HepG2 (cell line): ENCODE results near the gene TTYH1. TPM values are rescaled to one million over a fixed set of nuclear protein-coding genes. Genes with fewer than 3 reads are reported as not detected.

ENCODE experiments used
- ATAC-seq: fragments of 200-7000 bp; cut with Tn5 transposase; 3 replicates; pipeline ENCODE4 v1.9.1; 2020; ENCODE audit warnings: mild to moderate bottlenecking, moderate library complexity
- BruUV-seq: library from RNA; stranded (reverse); fragments of 400-500 nt; replicated peaks from 2 replicates; lab custom pipeline; 2021; lab: Mats Ljungman, UMichigan
- CTCF ChIA-PET: fragments of 300-600 bp; formaldehyde crosslinking; extraction: SDS; loops from one replicate; lab custom pipeline; 2021; ENCODE audit warnings: low total read pairs, inconsistent platforms, low intra/inter-chr PET ratio; lab: Yijun Ruan, JAX
- POLR2A ChIA-PET: fragments of 350-600 bp; sonication (Branson Sonifier 250); formaldehyde crosslinking; loops from one replicate; lab custom pipeline; 2020; ENCODE audit warnings: antibody characterized with exemption, inconsistent platforms; lab: Yijun Ruan, JAX
- DNase-seq: peaks from one replicate; pipeline ENCODE4 v3.0.0-alpha.2; 2015; ENCODE audit warnings: low spot score
- FAIRE-seq: peaks from 3 replicates; lab custom pipeline; 2011; peaks lifted over from hg19 to GRCh38; lab: Jason Lieb, UNC
- H2AFZ ChIP-seq: one replicate; pipeline ENCODE4 v1.6.1; 2011; ENCODE audit warnings: low read length, inconsistent platforms
- H3K27ac ChIP-seq: fragments of 300-600 bp; 3 replicates; pipeline ENCODE4 v1.8.0; 2011; ENCODE audit warnings: mixed run types, mild to moderate bottlenecking, mixed read lengths, low read length, inconsistent platforms; ENCODE audit not compliant: insufficient read depth; ENCODE audit errors: extremely low read length
- H3K27me3 ChIP-seq, 2 experiments: fragments of 200-600 bp in 1 of 2; 2 replicates in 1 of 2; 3 replicates in 1 of 2; pipeline versions ENCODE4 v1.6.0 to v1.8.0; 2011; ENCODE audit warnings: low read length in 2 of 2, mild to moderate bottlenecking in 2 of 2, moderate library complexity in 2 of 2, inconsistent platforms in 1 of 2; ENCODE audit not compliant: insufficient read depth in 2 of 2, control insufficient read depth in 1 of 2
- H3K36me3 ChIP-seq, 2 experiments: fragments of 200-600 bp in 1 of 2; replicated peaks in 1 of 2; 2 replicates in 1 of 2; 3 replicates in 1 of 2; pipeline versions ENCODE4 v1.5.1 to v1.8.0; 2011; ENCODE audit warnings: low read length in 2 of 2, inconsistent platforms in 1 of 2; ENCODE audit not compliant: insufficient read depth in 2 of 2, control insufficient read depth in 1 of 2
- H3K4me1 ChIP-seq: 2 replicates; pipeline ENCODE4 v1.5.1; 2012; ENCODE audit warnings: low read length, inconsistent platforms; ENCODE audit not compliant: insufficient read depth
- H3K4me2 ChIP-seq: 2 replicates; pipeline ENCODE4 v1.6.0; 2011; ENCODE audit warnings: low read depth, low read length, inconsistent platforms
- H3K4me3 ChIP-seq, 3 experiments: fragments of 200-600 bp in 1 of 3; sonication (generic), shearing (Covaris generic) in 1 of 3; replicated peaks in 1 of 3; 2 replicates each; pipeline ENCODE4 v1.5.1; 2011 to 2016; ENCODE audit warnings: low read length in 3 of 3, inconsistent platforms in 2 of 3, low read depth in 2 of 3, mild to moderate bottlenecking in 2 of 3, control low read depth in 1 of 3, mixed read lengths in 1 of 3; ENCODE audit not compliant: insufficient read depth in 1 of 3
- H3K79me2 ChIP-seq: one replicate; pipeline ENCODE4 v1.6.1; 2011; ENCODE audit warnings: low read length, inconsistent platforms; ENCODE audit not compliant: insufficient read depth
- H3K9ac ChIP-seq: 2 replicates; pipeline ENCODE4 v1.6.0; 2011; ENCODE audit warnings: mild to moderate bottlenecking, low read depth, low read length, inconsistent platforms; ENCODE audit not compliant: insufficient read depth
- H3K9me3 ChIP-seq: 2 replicates; pipeline ENCODE4 v1.5.1; 2012; ENCODE audit warnings: mild to moderate bottlenecking, low read length
- H4K20me1 ChIP-seq: 2 replicates; pipeline ENCODE4 v1.6.0; 2011; ENCODE audit warnings: inconsistent platforms, mild to moderate bottlenecking, low read length, moderate library complexity; ENCODE audit not compliant: insufficient read depth
- GTF3A ChIP-seq: sonication (generic); formaldehyde crosslinking; conservative IDR thresholded peaks from 2 replicates; pipeline ENCODE4 v1.4.0; 2020; ENCODE audit warnings: mild to moderate bottlenecking, missing genetic modification reagents
- THAP8 ChIP-seq: sonication (generic); formaldehyde crosslinking; IDR thresholded peaks from 2 replicates; pipeline ENCODE4 v1.5.1; 2020; ENCODE audit warnings: missing genetic modification reagents, mild to moderate bottlenecking, borderline replicate concordance
- ZNF281 ChIP-seq: sonication (generic); formaldehyde crosslinking; IDR thresholded peaks from 2 replicates; pipeline ENCODE4 v1.4.0; 2020; ENCODE audit warnings: missing genetic modification reagents, borderline replicate concordance
- ZNF317 ChIP-seq: sonication (generic); formaldehyde crosslinking; IDR thresholded peaks from 2 replicates; pipeline ENCODE4 v1.5.0; 2020; ENCODE audit warnings: mild to moderate bottlenecking, missing genetic modification reagents
- ZNF572 ChIP-seq: sonication (generic); formaldehyde crosslinking; IDR thresholded peaks from 2 replicates; pipeline ENCODE4 v1.5.1; 2020; ENCODE audit warnings: mild to moderate bottlenecking, missing genetic modification reagents
- WGBS: methylation state at CpG from one replicate; pipeline ENCODE4 v1.1.6; 2017; ENCODE audit warnings: low lambda C conversion rate; 5-methylcytosine and 5-hydroxymethylcytosine counted together
- in situ Hi-C: cut with HindIII; loops from 2 replicates; pipeline ENCODE4 v1.10.0; 2017; ENCODE audit warnings: low pct_unique_long_range_greater_than_20kb; ENCODE audit not compliant: extremely low pct_ligation_motif_present
- intact Hi-C: fragments of 100-400 bp; cut with micrococcal nuclease; formaldehyde crosslinking; loops from one replicate; pipeline ENCODE4 v1.10.0; 2022; ENCODE audit not compliant: unreplicated experiment
- polyA plus RNA-seq, 8 experiments: library from polyadenylated mRNA; depleted of rRNA in 3 of 8; stranded (reverse) in 7 of 8; unstranded in 1 of 8; fragments of >200 nt; fragmentation: Illumina TruSeq in 4 of 8; extraction: Trizol in 4 of 8; gene quantifications; 2 replicates each; pipeline versions ENCODE4 v1.2.1 to v1.2.3, GENCODE V29; 2011 to 2016; ENCODE audit warnings: low read depth in 4 of 8, missing spikeins in 1 of 8, mixed read lengths in 1 of 8; ENCODE audit not compliant: insufficient read depth in 1 of 8
- total RNA-seq, 5 experiments: library from RNA; depleted of rRNA; stranded (reverse); fragments of >200 nt; fragmentation: Illumina TruSeq; extraction: Trizol; gene quantifications; 2 replicates each; pipeline ENCODE4 v1.2.3, GENCODE V29; 2016; ENCODE audit warnings: low read depth in 1 of 5
- TF ChIP-seq, protein P1 (sequence below): sonication (generic); formaldehyde crosslinking; IDR thresholded peaks from 2 replicates; pipeline ENCODE4 v1.5.0; 2020; ENCODE audit warnings: mild to moderate bottlenecking, missing genetic modification reagents, moderate library complexity
- TF ChIP-seq, protein P2 (sequence below): sonication (generic); formaldehyde crosslinking; conservative IDR thresholded peaks from 2 replicates; pipeline ENCODE4 v1.8.0; 2022; ENCODE audit warnings: low read depth, missing genetic modification reagents
- TF ChIP-seq, protein P3 (sequence below): sonication (generic); formaldehyde crosslinking; IDR thresholded peaks from 2 replicates; pipeline ENCODE4 v1.4.0; 2020; ENCODE audit warnings: mild to moderate bottlenecking, missing genetic modification reagents

Gene TTYH1
- total and polyA plus RNA-seq, 2 of the 13 experiments (the other 11 are each of a cell fraction or from before 2014, with no cell fraction given), result 6.9 to 19.9 TPM

DNA sequence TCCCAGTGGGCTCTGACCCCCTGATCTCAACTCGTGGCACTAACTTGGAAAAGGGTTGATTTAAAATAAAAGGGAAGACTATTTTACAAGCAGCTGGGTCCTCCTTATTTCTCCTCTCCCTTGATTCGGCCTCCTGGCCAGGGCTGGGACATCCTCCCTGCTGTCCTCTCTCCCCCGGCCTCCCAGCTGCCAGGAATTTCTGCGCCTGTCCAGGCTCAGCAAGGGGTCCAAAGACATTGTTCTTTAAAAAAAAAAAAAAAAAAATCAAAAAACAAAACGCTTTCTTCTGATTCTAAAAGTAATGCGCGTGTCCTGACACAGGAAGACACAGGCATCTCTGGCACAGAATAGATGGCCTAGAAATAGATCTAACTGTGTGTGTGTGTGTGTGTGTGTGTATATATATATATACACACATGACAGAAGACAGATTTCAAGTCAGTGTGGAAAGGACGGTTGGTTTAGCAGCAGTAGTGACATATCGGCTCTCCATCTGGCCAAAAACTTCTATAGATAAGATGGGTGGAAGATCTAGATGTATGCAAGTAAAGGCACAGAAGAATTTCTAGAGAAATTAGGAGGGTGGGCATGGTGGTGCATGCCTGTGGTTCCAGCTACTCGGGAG is 21.5 kb downstream of the TTYH1 start:
- ATAC-seq (no peak), FAIRE-seq (no peak)
- no peak overlapping the region for H3K4me2 ChIP-seq
- CTCF ChIA-PET, result no interaction called here
- TF ChIP-seq ZNF317 (no peak), GTF3A (CRISPR knock-in tag) (no peak), THAP8 (no peak), ZNF572 (CRISPR knock-in tag) (no peak), ZNF281 (no peak)
- TF ChIP-seq, protein P1, sequence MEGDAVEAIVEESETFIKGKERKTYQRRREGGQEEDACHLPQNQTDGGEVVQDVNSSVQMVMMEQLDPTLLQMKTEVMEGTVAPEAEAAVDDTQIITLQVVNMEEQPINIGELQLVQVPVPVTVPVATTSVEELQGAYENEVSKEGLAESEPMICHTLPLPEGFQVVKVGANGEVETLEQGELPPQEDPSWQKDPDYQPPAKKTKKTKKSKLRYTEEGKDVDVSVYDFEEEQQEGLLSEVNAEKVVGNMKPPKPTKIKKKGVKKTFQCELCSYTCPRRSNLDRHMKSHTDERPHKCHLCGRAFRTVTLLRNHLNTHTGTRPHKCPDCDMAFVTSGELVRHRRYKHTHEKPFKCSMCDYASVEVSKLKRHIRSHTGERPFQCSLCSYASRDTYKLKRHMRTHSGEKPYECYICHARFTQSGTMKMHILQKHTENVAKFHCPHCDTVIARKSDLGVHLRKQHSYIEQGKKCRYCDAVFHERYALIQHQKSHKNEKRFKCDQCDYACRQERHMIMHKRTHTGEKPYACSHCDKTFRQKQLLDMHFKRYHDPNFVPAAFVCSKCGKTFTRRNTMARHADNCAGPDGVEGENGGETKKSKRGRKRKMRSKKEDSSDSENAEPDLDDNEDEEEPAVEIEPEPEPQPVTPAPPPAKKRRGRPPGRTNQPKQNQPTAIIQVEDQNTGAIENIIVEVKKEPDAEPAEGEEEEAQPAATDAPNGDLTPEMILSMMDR, result no peak
- TF ChIP-seq, protein P2, sequence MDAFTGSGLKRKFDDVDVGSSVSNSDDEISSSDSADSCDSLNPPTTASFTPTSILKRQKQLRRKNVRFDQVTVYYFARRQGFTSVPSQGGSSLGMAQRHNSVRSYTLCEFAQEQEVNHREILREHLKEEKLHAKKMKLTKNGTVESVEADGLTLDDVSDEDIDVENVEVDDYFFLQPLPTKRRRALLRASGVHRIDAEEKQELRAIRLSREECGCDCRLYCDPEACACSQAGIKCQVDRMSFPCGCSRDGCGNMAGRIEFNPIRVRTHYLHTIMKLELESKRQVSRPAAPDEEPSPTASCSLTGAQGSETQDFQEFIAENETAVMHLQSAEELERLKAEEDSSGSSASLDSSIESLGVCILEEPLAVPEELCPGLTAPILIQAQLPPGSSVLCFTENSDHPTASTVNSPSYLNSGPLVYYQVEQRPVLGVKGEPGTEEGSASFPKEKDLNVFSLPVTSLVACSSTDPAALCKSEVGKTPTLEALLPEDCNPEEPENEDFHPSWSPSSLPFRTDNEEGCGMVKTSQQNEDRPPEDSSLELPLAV (CRISPR knock-in tag), result no peak
- TF ChIP-seq, protein P3, sequence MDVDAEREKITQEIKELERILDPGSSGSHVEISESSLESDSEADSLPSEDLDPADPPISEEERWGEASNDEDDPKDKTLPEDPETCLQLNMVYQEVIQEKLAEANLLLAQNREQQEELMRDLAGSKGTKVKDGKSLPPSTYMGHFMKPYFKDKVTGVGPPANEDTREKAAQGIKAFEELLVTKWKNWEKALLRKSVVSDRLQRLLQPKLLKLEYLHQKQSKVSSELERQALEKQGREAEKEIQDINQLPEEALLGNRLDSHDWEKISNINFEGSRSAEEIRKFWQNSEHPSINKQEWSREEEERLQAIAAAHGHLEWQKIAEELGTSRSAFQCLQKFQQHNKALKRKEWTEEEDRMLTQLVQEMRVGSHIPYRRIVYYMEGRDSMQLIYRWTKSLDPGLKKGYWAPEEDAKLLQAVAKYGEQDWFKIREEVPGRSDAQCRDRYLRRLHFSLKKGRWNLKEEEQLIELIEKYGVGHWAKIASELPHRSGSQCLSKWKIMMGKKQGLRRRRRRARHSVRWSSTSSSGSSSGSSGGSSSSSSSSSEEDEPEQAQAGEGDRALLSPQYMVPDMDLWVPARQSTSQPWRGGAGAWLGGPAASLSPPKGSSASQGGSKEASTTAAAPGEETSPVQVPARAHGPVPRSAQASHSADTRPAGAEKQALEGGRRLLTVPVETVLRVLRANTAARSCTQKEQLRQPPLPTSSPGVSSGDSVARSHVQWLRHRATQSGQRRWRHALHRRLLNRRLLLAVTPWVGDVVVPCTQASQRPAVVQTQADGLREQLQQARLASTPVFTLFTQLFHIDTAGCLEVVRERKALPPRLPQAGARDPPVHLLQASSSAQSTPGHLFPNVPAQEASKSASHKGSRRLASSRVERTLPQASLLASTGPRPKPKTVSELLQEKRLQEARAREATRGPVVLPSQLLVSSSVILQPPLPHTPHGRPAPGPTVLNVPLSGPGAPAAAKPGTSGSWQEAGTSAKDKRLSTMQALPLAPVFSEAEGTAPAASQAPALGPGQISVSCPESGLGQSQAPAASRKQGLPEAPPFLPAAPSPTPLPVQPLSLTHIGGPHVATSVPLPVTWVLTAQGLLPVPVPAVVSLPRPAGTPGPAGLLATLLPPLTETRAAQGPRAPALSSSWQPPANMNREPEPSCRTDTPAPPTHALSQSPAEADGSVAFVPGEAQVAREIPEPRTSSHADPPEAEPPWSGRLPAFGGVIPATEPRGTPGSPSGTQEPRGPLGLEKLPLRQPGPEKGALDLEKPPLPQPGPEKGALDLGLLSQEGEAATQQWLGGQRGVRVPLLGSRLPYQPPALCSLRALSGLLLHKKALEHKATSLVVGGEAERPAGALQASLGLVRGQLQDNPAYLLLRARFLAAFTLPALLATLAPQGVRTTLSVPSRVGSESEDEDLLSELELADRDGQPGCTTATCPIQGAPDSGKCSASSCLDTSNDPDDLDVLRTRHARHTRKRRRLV, result no peak
- TF ChIP-seq, all 625 proteins: peak for 0
- in situ Hi-C loops (no loop called here), intact Hi-C loops (no loop called here)
- peaks cover 4% of the 10 kb centered on the region; the same call in 1 of the 2 replicates for H4K20me1 ChIP-seq
- no peak overlapping the region for H3K27ac ChIP-seq
- POLR2A ChIA-PET, result interaction anchor here (1.1 to 1.4 kb wide), 4 partner anchors 12 to 27 kb away, joined by 3 to 5 read pairs (median 4); partner anchors contain the start of genes LENG8 and LENG9
- no peak overlapping the region for H3K4me3 ChIP-seq
- no peaks in the 10 kb centered on the region for H3K4me1 ChIP-seq
- H3K27me3 ChIP-seq, result no peaks in the 10 kb centered on the region
- H3K9me3 ChIP-seq, result no peaks in the 10 kb centered on the region
- H3K9ac ChIP-seq, result no peak overlapping the region
- 96% methylated on average over 10 of the region's 10 CpGs for WGBS
- BruUV-seq, result no TSS peak
- DNase-seq, result no peak
- peaks cover 0 to 1% of the 10 kb centered on the region in 2 experiments; a peak in 1 of 5 replicates for H3K36me3 ChIP-seq
- no peak overlapping the region for H2AFZ ChIP-seq
- H3K79me2 ChIP-seq, result no peaks in the 10 kb centered on the region
